Measurements from ENCODE around the gene RSPH9.

RSPH9 gene

GRCh38 chr6:43714311-43715055 lies 69.6 kb downstream of the RSPH9 start:
- DNase-seq, result peak; percentile 86

GRCh38 chr6:43715056-43715788 lies 70.4 kb downstream of the RSPH9 start:
- DNase-seq, result no peak

- no peak for DNase-seq
Observed at GRCh38 chr6:43716099-43716498, 71.3 kb downstream of the RSPH9 start.

GRCh38 chr6:43717389-43717788 lies 72.6 kb downstream of the RSPH9 start:
- no peak for DNase-seq

- DNase-seq, result no peak
Observed at GRCh38 chr6:43717822-43718221, 73.0 kb downstream of the RSPH9 start.

- no peak for DNase-seq
Observed at GRCh38 chr6:43718387-43719105, 73.7 kb downstream of the RSPH9 start.

GRCh38 chr6:43719511-43719910 lies 74.7 kb downstream of the RSPH9 start:
- DNase-seq, result no peak

- DNase-seq, result no peak
Observed at GRCh38 chr6:43720999-43721398, 76.2 kb downstream of the RSPH9 start.

All from fibroblast of skin of right quadriceps (primary cell).